ENCODE data around the gene GPD1.

Gene GPD1

GRCh38 chr12:50103767-50104321 lies at the start of gene GPD1:
Gene GPD1 (plus strand): TSS chr12:50104008. CDS start chr12:50104051, 43 bp downstream.
- H3K9me3 ChIP-seq (ENCODE audit: control insufficient read depth, low read length): no peaks in the 10 kb centered on the region
- H3K4me1 ChIP-seq (ENCODE audit: control insufficient read depth, insufficient read depth, low read length): peaks cover 24% of the 10 kb centered on the region
- no peaks in the 10 kb centered on the region for H3K27me3 ChIP-seq (ENCODE audit: control insufficient read depth, insufficient read depth, low read length)
- H3K36me3 ChIP-seq (ENCODE audit: control insufficient read depth, insufficient read depth, low read length): no peaks in the 10 kb centered on the region
- H3K9ac ChIP-seq (ENCODE audit: low read length): peak within 1 kb of the TSS; percentile 33
- peak within 1 kb of the TSS; percentile 6 for H3K4me3 ChIP-seq (ENCODE audit: low read length)

- no peaks in the 10 kb centered on the region for H3K9me3 ChIP-seq (ENCODE audit: control insufficient read depth, low read length)
- H3K4me1 ChIP-seq (ENCODE audit: control insufficient read depth, insufficient read depth, low read length): peaks cover 25% of the 10 kb centered on the region
- no peak overlapping the region for H3K4me3 ChIP-seq (ENCODE audit: low read length)
- H3K36me3 ChIP-seq (ENCODE audit: control insufficient read depth, insufficient read depth, low read length): no peaks in the 10 kb centered on the region
- peak overlapping the region; percentile 13 for H3K9ac ChIP-seq (ENCODE audit: low read length)
- H3K27me3 ChIP-seq (ENCODE audit: control insufficient read depth, insufficient read depth, low read length): peaks cover 33% of the 10 kb centered on the region
Observed at GRCh38 chr12:50055831-50056638, 47.8 kb upstream of the GPD1 start.

- H3K27me3 ChIP-seq (ENCODE audit: control insufficient read depth, insufficient read depth, low read length): peaks cover 30% of the 10 kb centered on the region
- no peaks in the 10 kb centered on the region for H3K9me3 ChIP-seq (ENCODE audit: control insufficient read depth, low read length)
- no peaks in the 10 kb centered on the region for H3K36me3 ChIP-seq (ENCODE audit: control insufficient read depth, insufficient read depth, low read length)
- H3K4me1 ChIP-seq (ENCODE audit: control insufficient read depth, insufficient read depth, low read length): peaks cover 19% of the 10 kb centered on the region
- H3K4me3 ChIP-seq (ENCODE audit: low read length): no peak overlapping the region
- peak overlapping the region; percentile 27 for H3K9ac ChIP-seq (ENCODE audit: low read length)
Observed at GRCh38 chr12:50056639-50056976, 47.2 kb upstream of the GPD1 start.

GRCh38 chr12:50057000-50057841 lies 46.6 kb upstream of the GPD1 start, which contains the start of gene ASIC1:
Gene ASIC1 (plus strand): TSS chr12:50057596. CDS start chr12:50058767, 1,171 bp downstream.
- H3K4me1 ChIP-seq (ENCODE audit: control insufficient read depth, insufficient read depth, low read length): peaks cover 16% of the 10 kb centered on the region
- no peaks in the 10 kb centered on the region for H3K36me3 ChIP-seq (ENCODE audit: control insufficient read depth, insufficient read depth, low read length)
- H3K9me3 ChIP-seq (ENCODE audit: control insufficient read depth, low read length): no peaks in the 10 kb centered on the region
- H3K4me3 ChIP-seq (ENCODE audit: low read length): no peak within 1 kb of the TSS
- peak within 1 kb of the TSS; percentile 27 for H3K9ac ChIP-seq (ENCODE audit: low read length)
- peaks cover 24% of the 10 kb centered on the region for H3K27me3 ChIP-seq (ENCODE audit: control insufficient read depth, insufficient read depth, low read length)

- H3K36me3 ChIP-seq (ENCODE audit: control insufficient read depth, insufficient read depth, low read length): no peaks in the 10 kb centered on the region
- H3K9me3 ChIP-seq (ENCODE audit: control insufficient read depth, low read length): no peaks in the 10 kb centered on the region
- H3K9ac ChIP-seq (ENCODE audit: low read length): no peak overlapping the region
- H3K4me3 ChIP-seq (ENCODE audit: low read length): no peak overlapping the region
- H3K27me3 ChIP-seq (ENCODE audit: control insufficient read depth, insufficient read depth, low read length): peaks cover 21% of the 10 kb centered on the region
- peaks cover 16% of the 10 kb centered on the region for H3K4me1 ChIP-seq (ENCODE audit: control insufficient read depth, insufficient read depth, low read length)
Observed at GRCh38 chr12:50057896-50058670, 45.7 kb upstream of the GPD1 start.

- Histone ChIP-seq H3K9me3 (ENCODE audit: control insufficient read depth, low read length) (no peaks in the 10 kb centered on the region), H3K36me3 (ENCODE audit: control insufficient read depth, insufficient read depth, low read length) (no peaks in the 10 kb centered on the region), H3K4me1 (ENCODE audit: control insufficient read depth, insufficient read depth, low read length) (peaks cover 16% of the 10 kb centered on the region), H3K9ac (ENCODE audit: low read length) (no peak overlapping the region), H3K4me3 (ENCODE audit: low read length) (no peak overlapping the region), H3K27me3 (ENCODE audit: control insufficient read depth, insufficient read depth, low read length) (peaks cover 21% of the 10 kb centered on the region)
Observed at GRCh38 chr12:50058743-50059312, 45.0 kb upstream of the GPD1 start.

GRCh38 chr12:50059440-50060119 lies 44.2 kb upstream of the GPD1 start:
- Histone ChIP-seq H3K4me1 (ENCODE audit: control insufficient read depth, insufficient read depth, low read length) (peaks cover 16% of the 10 kb centered on the region), H3K27me3 (ENCODE audit: control insufficient read depth, insufficient read depth, low read length) (peaks cover 21% of the 10 kb centered on the region), H3K36me3 (ENCODE audit: control insufficient read depth, insufficient read depth, low read length) (no peaks in the 10 kb centered on the region), H3K4me3 (ENCODE audit: low read length) (no peak overlapping the region), H3K9ac (ENCODE audit: low read length) (no peak overlapping the region), H3K9me3 (ENCODE audit: control insufficient read depth, low read length) (no peaks in the 10 kb centered on the region)

- H3K4me3 ChIP-seq (ENCODE audit: low read length): no peak overlapping the region
- no peaks in the 10 kb centered on the region for H3K9me3 ChIP-seq (ENCODE audit: control insufficient read depth, low read length)
- peaks cover 16% of the 10 kb centered on the region for H3K4me1 ChIP-seq (ENCODE audit: control insufficient read depth, insufficient read depth, low read length)
- H3K27me3 ChIP-seq (ENCODE audit: control insufficient read depth, insufficient read depth, low read length): peaks cover 21% of the 10 kb centered on the region
- H3K9ac ChIP-seq (ENCODE audit: low read length): no peak overlapping the region
- H3K36me3 ChIP-seq (ENCODE audit: control insufficient read depth, insufficient read depth, low read length): no peaks in the 10 kb centered on the region
Observed at GRCh38 chr12:50060120-50060468, 43.7 kb upstream of the GPD1 start.

GRCh38 chr12:50061171-50061570 lies 42.6 kb upstream of the GPD1 start:
- H3K36me3 ChIP-seq (ENCODE audit: control insufficient read depth, insufficient read depth, low read length): no peaks in the 10 kb centered on the region

GRCh38 chr12:50061946-50062686 lies 41.7 kb upstream of the GPD1 start:
- peaks cover 9% of the 10 kb centered on the region for H3K27me3 ChIP-seq (ENCODE audit: control insufficient read depth, insufficient read depth, low read length)
- no peak overlapping the region for H3K9ac ChIP-seq (ENCODE audit: low read length)
- H3K4me1 ChIP-seq (ENCODE audit: control insufficient read depth, insufficient read depth, low read length): no peaks in the 10 kb centered on the region
- H3K9me3 ChIP-seq (ENCODE audit: control insufficient read depth, low read length): no peaks in the 10 kb centered on the region
- no peak overlapping the region for H3K4me3 ChIP-seq (ENCODE audit: low read length)
- H3K36me3 ChIP-seq (ENCODE audit: control insufficient read depth, insufficient read depth, low read length): no peaks in the 10 kb centered on the region

More at GRCh38 chr12:50061171-50061570, 42.6 kb upstream of the GPD1 start:
- H3K9ac ChIP-seq (ENCODE audit: low read length): no peak overlapping the region
- peaks cover 19% of the 10 kb centered on the region for H3K27me3 ChIP-seq (ENCODE audit: control insufficient read depth, insufficient read depth, low read length)
- no peak overlapping the region for H3K4me3 ChIP-seq (ENCODE audit: low read length)
- H3K4me1 ChIP-seq (ENCODE audit: control insufficient read depth, insufficient read depth, low read length): peaks cover 9% of the 10 kb centered on the region
- no peaks in the 10 kb centered on the region for H3K9me3 ChIP-seq (ENCODE audit: control insufficient read depth, low read length)
